NCI-H82 treated with DMSO at 0.1 percent for 48 hours (cell line): Measurements from ENCODE around the gene APOBEC3H.

Experiments
- DNase-seq: peaks from one replicate; lab custom pipeline; 2025; ENCODE audit not compliant: unreplicated experiment; lab: John Stamatoyannopoulos, UW

APOBEC3H gene

GRCh38 chr22:39153220-39153717 is 56.2 kb downstream of the APOBEC3H start:
- no peak for DNase-seq
